ENCODE data around the gene GTPBP1.

The GTPBP1 gene

DNA sequence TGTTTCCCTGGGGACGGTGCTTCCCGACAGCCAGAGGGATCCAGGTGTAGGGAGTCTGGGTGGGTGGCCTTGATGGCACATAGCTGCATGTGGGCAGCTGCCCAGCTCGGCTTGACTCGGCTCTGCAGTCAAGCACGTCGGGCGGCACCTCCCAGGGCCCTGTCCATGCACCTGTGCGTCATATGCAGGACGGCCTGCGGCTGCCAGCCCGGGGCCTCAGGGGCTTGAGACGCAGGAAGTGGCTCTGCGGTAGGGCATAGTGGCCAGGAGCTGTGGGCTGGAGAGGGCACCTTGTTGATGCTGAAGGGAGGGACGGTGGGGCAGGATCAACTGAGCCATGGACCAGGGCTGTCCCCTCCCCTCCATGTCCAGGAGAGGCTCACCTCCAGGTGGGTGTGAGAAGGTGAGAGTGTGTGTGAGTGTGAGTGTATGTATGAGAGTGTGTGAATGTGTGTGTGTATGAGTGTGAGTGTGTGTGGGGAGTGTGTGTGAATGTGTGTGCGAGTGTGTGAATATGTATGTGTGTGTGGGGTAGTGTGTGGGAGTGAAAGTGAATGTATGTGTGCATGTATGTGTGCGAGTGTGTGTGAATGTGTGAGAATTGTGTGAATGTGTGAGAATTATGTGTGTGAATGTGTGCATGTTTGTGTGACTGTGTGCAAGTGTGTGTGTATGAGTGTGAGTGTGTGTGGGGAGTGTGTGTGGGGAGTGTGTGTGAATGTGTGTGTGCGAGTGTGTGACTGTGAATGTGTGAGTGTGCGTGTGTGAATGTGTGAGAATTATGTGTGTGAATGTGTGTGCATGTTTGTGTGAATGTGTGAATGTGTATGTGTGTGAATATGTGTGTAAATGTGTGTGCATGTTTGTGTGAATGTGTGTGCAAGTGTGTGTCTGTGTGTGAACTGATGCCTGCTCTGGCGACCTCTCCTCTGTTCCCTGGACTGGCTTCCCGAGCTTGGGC, 55.7 kb downstream of the GTPBP1 start:
- TF ChIP-seq, protein P1, sequence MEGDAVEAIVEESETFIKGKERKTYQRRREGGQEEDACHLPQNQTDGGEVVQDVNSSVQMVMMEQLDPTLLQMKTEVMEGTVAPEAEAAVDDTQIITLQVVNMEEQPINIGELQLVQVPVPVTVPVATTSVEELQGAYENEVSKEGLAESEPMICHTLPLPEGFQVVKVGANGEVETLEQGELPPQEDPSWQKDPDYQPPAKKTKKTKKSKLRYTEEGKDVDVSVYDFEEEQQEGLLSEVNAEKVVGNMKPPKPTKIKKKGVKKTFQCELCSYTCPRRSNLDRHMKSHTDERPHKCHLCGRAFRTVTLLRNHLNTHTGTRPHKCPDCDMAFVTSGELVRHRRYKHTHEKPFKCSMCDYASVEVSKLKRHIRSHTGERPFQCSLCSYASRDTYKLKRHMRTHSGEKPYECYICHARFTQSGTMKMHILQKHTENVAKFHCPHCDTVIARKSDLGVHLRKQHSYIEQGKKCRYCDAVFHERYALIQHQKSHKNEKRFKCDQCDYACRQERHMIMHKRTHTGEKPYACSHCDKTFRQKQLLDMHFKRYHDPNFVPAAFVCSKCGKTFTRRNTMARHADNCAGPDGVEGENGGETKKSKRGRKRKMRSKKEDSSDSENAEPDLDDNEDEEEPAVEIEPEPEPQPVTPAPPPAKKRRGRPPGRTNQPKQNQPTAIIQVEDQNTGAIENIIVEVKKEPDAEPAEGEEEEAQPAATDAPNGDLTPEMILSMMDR (conservative IDR thresholded peaks at IDR 0.05; ENCODE audit: control insufficient read depth, insufficient read depth, low read depth, low read length) = no peak
- no peak for DNase-seq (ENCODE audit: low read depth)
- no peak overlapping the region for H3K4me3 ChIP-seq (ENCODE audit: control insufficient read depth, low read depth, low read length)

DNA sequence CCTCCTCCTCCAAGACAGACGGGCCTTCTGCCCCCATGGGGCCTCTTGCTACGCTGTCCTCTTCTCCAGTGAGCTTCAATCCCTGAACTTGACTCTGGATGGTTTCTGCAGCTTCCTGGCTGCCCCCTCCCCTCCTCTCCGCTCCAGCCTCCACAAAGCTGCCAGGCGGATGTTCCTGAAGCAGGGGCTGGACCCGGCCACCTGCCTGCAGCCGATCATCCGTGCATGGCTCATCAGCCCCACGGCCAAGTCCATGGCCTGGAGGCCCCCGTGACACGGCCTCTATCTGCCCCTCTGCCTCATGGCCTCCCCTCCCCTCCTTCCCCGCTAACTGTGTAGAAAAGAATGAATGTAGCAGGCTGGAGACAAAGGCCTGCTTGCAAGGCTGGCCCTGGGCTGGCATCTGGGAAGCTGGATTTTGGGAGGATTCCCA, 56.8 kb downstream of the GTPBP1 start:
- DNase-seq (ENCODE audit: low read depth) = no peak

DNA sequence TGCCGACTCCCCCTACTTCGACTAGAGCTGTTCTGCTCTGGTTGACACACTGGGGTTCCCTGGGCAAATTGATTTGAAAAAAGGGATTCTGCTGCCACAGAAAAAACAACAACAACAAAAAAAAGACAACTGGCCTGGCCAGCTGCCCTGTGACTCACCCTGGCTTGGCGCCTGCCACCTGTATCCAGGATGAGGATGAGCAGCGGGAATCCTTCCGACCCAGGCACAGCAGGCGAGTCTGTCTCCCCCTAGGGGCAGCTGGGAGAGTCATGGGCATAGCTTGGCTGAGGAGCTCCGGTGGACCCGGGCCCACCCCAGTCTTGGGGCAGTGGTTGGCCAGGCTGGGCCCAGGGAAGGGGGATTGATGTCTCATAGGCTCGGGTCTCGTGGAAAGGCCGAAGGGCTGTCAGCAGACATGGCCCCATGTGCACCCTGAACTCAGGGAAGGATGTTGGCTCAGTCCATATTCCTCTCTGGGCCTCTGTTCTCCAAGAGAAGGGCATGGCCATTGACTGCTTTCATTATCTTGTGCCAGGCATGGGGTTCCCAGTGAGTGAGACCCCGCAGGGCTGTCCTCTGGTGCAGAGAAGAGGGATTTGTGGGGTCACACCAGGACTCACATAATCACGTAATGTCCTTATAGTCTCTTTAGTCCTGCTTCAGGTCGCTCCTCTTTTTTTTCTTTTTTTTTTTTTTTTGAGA, 60.5 kb downstream of the GTPBP1 start:
- TF ChIP-seq, protein P1 (conservative IDR thresholded peaks at IDR 0.05; ENCODE audit: control insufficient read depth, insufficient read depth, low read depth, low read length) = peak; percentile 93
- no peak overlapping the region for H3K4me3 ChIP-seq (ENCODE audit: control insufficient read depth, low read depth, low read length)
- peak; percentile 85 for DNase-seq (ENCODE audit: low read depth)

More for the DNA sequence above, 56.8 kb downstream of the GTPBP1 start:
- TF ChIP-seq, protein P1 (conservative IDR thresholded peaks at IDR 0.05; ENCODE audit: control insufficient read depth, insufficient read depth, low read depth, low read length) = no peak
- H3K4me3 ChIP-seq (ENCODE audit: control insufficient read depth, low read depth, low read length) = no peak overlapping the region

DNA sequence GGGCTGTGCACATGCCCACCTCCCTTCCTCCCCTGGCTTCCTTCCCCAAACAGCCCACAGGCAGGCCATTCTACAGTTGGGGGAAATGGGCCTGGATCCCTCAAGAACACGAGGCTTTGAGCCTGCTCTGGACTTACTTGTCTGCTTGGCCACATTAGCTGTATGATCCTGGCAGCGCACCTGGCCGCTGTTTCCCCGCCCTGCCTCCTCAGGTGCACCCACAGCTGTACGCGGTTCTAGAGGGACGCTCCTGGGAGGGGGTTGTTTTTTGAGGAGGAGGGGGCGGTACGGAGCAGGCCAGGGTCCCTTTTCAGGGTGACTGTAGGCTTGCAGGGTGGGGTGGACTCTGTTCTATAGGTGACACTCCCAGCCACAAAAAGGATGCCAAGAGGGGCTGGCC, 61.6 kb downstream of the GTPBP1 start:
- no peak overlapping the region for H3K4me3 ChIP-seq (ENCODE audit: control insufficient read depth, low read depth, low read length)
- TF ChIP-seq, protein P1 (conservative IDR thresholded peaks at IDR 0.05; ENCODE audit: control insufficient read depth, insufficient read depth, low read depth, low read length) = no peak
- no peak for DNase-seq (ENCODE audit: low read depth)

DNA sequence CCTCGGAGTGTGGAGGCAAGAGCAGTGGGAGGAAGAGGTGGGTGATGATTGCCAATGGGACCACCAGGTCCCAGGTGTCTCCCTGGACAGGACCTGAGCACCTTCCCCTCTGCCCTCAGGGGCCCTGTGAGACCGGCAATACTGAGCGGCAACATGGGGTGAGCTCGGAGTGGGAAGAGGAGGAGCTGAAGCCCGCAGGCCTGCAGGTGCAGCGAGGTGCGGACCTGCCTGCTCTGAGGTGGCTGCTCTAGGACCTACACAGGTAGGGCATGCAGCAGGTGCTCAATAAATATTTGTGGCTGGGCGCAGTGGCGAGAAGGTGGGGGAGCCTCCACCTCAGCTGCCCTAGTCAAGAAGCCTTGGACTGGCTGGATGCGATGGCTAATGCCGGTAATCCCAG, 62.3 kb downstream of the GTPBP1 start:
- H3K4me3 ChIP-seq (ENCODE audit: control insufficient read depth, low read depth, low read length) = no peak overlapping the region
- no peak for DNase-seq (ENCODE audit: low read depth)
- TF ChIP-seq, protein P1 (conservative IDR thresholded peaks at IDR 0.05; ENCODE audit: control insufficient read depth, insufficient read depth, low read depth, low read length) = no peak

DNA sequence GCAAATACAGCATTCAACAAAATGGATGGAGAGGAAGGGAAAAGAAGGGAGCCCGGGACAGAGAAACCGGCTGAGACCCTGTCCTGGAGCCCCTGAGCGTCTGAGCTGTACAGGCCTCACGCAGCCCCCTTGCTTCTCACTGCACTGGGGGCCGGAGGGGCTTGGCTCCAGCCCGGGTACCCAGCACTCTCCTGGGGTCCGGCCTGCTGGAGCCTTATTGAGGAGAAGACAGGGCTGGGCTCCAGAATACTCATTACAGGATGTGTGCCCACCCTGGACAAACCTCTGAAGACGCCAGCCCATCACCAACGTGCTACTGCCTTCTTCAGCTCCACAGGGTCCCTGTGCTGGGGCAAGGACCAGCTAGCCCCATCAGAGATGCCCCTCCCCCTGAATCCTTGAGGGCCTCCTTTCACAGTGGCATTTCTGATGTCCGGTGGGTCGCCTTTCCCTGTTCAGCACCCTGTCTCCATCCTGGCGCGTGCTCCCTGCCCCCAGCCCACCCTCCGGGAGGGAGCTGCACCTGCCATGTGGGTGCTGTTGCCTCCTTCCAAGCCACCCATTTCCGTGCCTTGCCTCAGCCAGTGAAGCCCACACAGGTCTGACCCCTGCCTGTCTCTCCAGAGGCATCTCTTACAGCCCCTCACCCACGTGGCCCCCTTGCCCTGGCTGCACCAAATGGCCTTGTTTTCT, 64.7 kb downstream of the GTPBP1 start:
- TF ChIP-seq, protein P1 (conservative IDR thresholded peaks at IDR 0.05; ENCODE audit: control insufficient read depth, insufficient read depth, low read depth, low read length) = no peak
- no peak overlapping the region for H3K4me3 ChIP-seq (ENCODE audit: control insufficient read depth, low read depth, low read length)

More for the DNA sequence above, 64.7 kb downstream of the GTPBP1 start:
- DNase-seq (ENCODE audit: low read depth) = no peak

Measured in fibroblast of mammary gland (primary cell).